Activated CD4-positive, alpha-beta memory T cell treated with anti-CD3 and anti-CD28 coated beads for 36 hours (primary cell): ENCODE data around the gene PAX1. TPM values are rescaled to one million over a fixed set of nuclear protein-coding genes. Genes with fewer than 3 reads are reported as not detected.

Experiments
- total RNA-seq, 2 experiments: library from RNA; stranded (reverse); gene quantifications; one replicate each; pipeline ENCODE4 v1.2.3, GENCODE V29; 2021

The PAX1 gene
- total RNA-seq, 2 experiments from 2014 or later, result not detected

Other genes starting within 250 kb of the PAX1 start
- gene NKX2-2, start 191.6 kb upstream of the PAX1 start, total RNA-seq, result not detected